Endothelial cell of umbilical vein (primary cell): ENCODE data around the gene MMADHC. TPM values are rescaled to one million over a fixed set of nuclear protein-coding genes. Genes with fewer than 3 reads are reported as not detected.

ENCODE experiments used
- BruUV-seq: library from RNA; stranded (reverse); fragments of 400-500 nt; replicated peaks from 2 replicates; lab custom pipeline; 2021; lab: Mats Ljungman, UMichigan
- CTCF ChIA-PET: fragments of 300-600, 350-600 bp; sonication (Branson Sonifier 250); formaldehyde crosslinking; loops from one replicate; lab custom pipeline; 2021; ENCODE audit warnings: antibody characterized with exemption, inconsistent platforms; lab: Charles Lee
- POLR2A ChIA-PET: fragments of 300-600, 350-600 bp; sonication (Branson Sonifier 250); formaldehyde crosslinking; loops from one replicate; lab custom pipeline; 2021; ENCODE audit warnings: antibody characterized with exemption, inconsistent platforms; lab: Charles Lee
- DNase-seq: peaks from one replicate; pipeline ENCODE4 v3.0.0-alpha.2; 2011; ENCODE audit warnings: low read depth, low spot score
- FAIRE-seq: peaks from 2 replicates; lab custom pipeline; 2011; peaks lifted over from hg19 to GRCh38; lab: Jason Lieb, UNC
- H2AFZ ChIP-seq: 2 replicates; pipeline ENCODE4 v1.6.0; 2012; ENCODE audit warnings: low read depth, low read length, control low read depth, inconsistent platforms
- H3K27ac ChIP-seq: 2 replicates; pipeline ENCODE4 v1.5.1; 2011; ENCODE audit warnings: low read depth, mild to moderate bottlenecking, control low read depth, low read length, moderate library complexity; ENCODE audit not compliant: insufficient read depth
- H3K27me3 ChIP-seq, 2 experiments: 2 replicates each; pipeline versions ENCODE4 v1.6.0 to v1.6.1; 2011; ENCODE audit warnings: low read length in 2 of 2, mixed read lengths in 1 of 2; ENCODE audit not compliant: control insufficient read depth in 2 of 2, insufficient read depth in 2 of 2
- H3K36me3 ChIP-seq, 2 experiments: 2 replicates in 1 of 2; 3 replicates in 1 of 2; pipeline ENCODE4 v1.5.1; 2011; ENCODE audit warnings: low read length in 2 of 2, mild to moderate bottlenecking in 1 of 2, moderate library complexity in 1 of 2; ENCODE audit not compliant: control insufficient read depth in 2 of 2, insufficient read depth in 2 of 2; ENCODE audit errors: extremely low read depth in 1 of 2
- H3K4me1 ChIP-seq: 3 replicates; pipeline ENCODE4 v1.5.1; 2011; ENCODE audit warnings: mild to moderate bottlenecking, low read length; ENCODE audit not compliant: control insufficient read depth, insufficient read depth; ENCODE audit errors: extremely low read depth
- H3K4me2 ChIP-seq: 2 replicates; pipeline ENCODE4 v1.6.1; 2011; ENCODE audit warnings: low read length, control low read depth, mixed read lengths; ENCODE audit not compliant: insufficient read depth
- H3K4me3 ChIP-seq, 3 experiments: fragments of 200-600 bp in 1 of 3; sonication (generic), shearing (Covaris generic) in 1 of 3; replicated peaks in 1 of 3; 2 replicates each; pipeline ENCODE4 v1.5.1; 2011 to 2016; ENCODE audit warnings: control low read depth in 3 of 3, low read length in 3 of 3, mild to moderate bottlenecking in 2 of 3, inconsistent platforms in 1 of 3, low read depth in 1 of 3, moderate library complexity in 1 of 3; ENCODE audit not compliant: insufficient read depth in 1 of 3
- H3K79me2 ChIP-seq: 2 replicates; pipeline ENCODE4 v1.6.0; 2012; ENCODE audit warnings: low read length, inconsistent platforms; ENCODE audit not compliant: control insufficient read depth, insufficient read depth
- H3K9ac ChIP-seq: replicated peaks from 2 replicates; pipeline ENCODE3; 2011; ENCODE audit warnings: low read length, control low read depth; ENCODE audit not compliant: insufficient read depth; ENCODE audit errors: extremely low read depth
- H3K9me1 ChIP-seq: replicated peaks from 3 replicates; pipeline ENCODE4 v1.6.0; 2011; ENCODE audit warnings: mild to moderate bottlenecking, low read length; ENCODE audit not compliant: control insufficient read depth, insufficient read depth; ENCODE audit errors: extremely low read depth
- H3K9me3 ChIP-seq: replicated peaks from 2 replicates; pipeline ENCODE4 v1.5.1; 2012; ENCODE audit warnings: low read length, inconsistent platforms; ENCODE audit not compliant: control insufficient read depth, insufficient read depth
- H4K20me1 ChIP-seq: replicated peaks from 2 replicates; pipeline ENCODE3; 2011; ENCODE audit warnings: mild to moderate bottlenecking, low read length; ENCODE audit not compliant: control insufficient read depth, insufficient read depth; ENCODE audit errors: extremely low read depth
- EZH2 ChIP-seq: IDR thresholded peaks from 2 replicates; pipeline ENCODE4 v1.6.1; 2012; ENCODE audit warnings: borderline replicate concordance, low read depth, mild to moderate bottlenecking, moderate library complexity, low read length, inconsistent platforms; ENCODE audit not compliant: severe bottlenecking
- FOS ChIP-seq: IDR thresholded peaks from 2 replicates; pipeline ENCODE4 v1.6.1; 2011; ENCODE audit warnings: mild to moderate bottlenecking, low read length, moderate library complexity, borderline replicate concordance; ENCODE audit not compliant: insufficient read depth
- GATA2 ChIP-seq: IDR thresholded peaks from 2 replicates; pipeline ENCODE4 v1.7.0; 2011; ENCODE audit warnings: low read depth, mild to moderate bottlenecking, moderate library complexity, mixed read lengths, low read length; ENCODE audit not compliant: insufficient read length, insufficient read depth
- JUN ChIP-seq: IDR thresholded peaks from 2 replicates; pipeline ENCODE4 v1.6.1; 2011; ENCODE audit warnings: borderline replicate concordance, low read depth; ENCODE audit not compliant: insufficient read length, insufficient read depth
- MAX ChIP-seq: IDR thresholded peaks from 2 replicates; pipeline ENCODE4 v1.6.1; 2011; ENCODE audit not compliant: insufficient read depth, insufficient read length
- MYC ChIP-seq: IDR thresholded peaks from one replicate; pipeline ENCODE4 v1.6.1; 2011; ENCODE audit warnings: mild to moderate bottlenecking, low read depth, low read length
- POLR2A ChIP-seq: IDR thresholded peaks from 2 replicates; pipeline ENCODE4 v1.6.1; 2012; ENCODE audit warnings: low read depth, mild to moderate bottlenecking, control low read depth, low read length
- POLR2AphosphoS5 ChIP-seq: IDR thresholded peaks from 2 replicates; pipeline ENCODE4 v1.6.1; 2012; ENCODE audit warnings: low read depth, mild to moderate bottlenecking, control low read depth, low read length, moderate library complexity; ENCODE audit not compliant: insufficient read depth
- dilution Hi-C: fragments of 300-500 bp; cut with MboI; formaldehyde crosslinking; loops from one replicate; pipeline ENCODE4 v1.15.0; 2019; ENCODE audit warnings: low sequenced_read_pairs; ENCODE audit not compliant: extremely low pct_ligation_motif_present
- intact Hi-C: fragments of 100-400 bp; cut with micrococcal nuclease; formaldehyde crosslinking; loops from one replicate; pipeline ENCODE4 v1.10.0; 2022
- polyA plus RNA-seq, 4 experiments: library from polyadenylated mRNA; depleted of rRNA in 3 of 4; stranded (reverse) in 3 of 4; unstranded in 1 of 4; fragments of >200 nt; gene quantifications; 2 replicates each; pipeline versions ENCODE4 v1.2.1 to v1.2.3, GENCODE V29; 2011 to 2012; ENCODE audit warnings: missing spikeins in 1 of 4
- total RNA-seq: library from RNA; stranded (reverse); gene quantifications from 2 replicates; pipeline ENCODE4 v1.2.3, GENCODE V29; 2021
- TF ChIP-seq, protein P1 (sequence below), 2 donors: IDR thresholded peaks; 1 replicate in 1 of 2; 2 replicates in 1 of 2; pipeline ENCODE4 v1.5.1; 2011; ENCODE audit warnings: low read length in 2 of 2, mild to moderate bottlenecking in 2 of 2, moderate library complexity in 2 of 2, control low read depth in 1 of 2, inconsistent platforms in 1 of 2, low read depth in 1 of 2; ENCODE audit not compliant: insufficient read depth in 1 of 2; ENCODE audit errors: extremely low read depth in 1 of 2

MMADHC gene
- total and polyA plus RNA-seq, 2 donors (not counting 3 experiments of a cell fraction or from before 2014, with no cell fraction given) = 53.4 to 115 TPM

GRCh38 chr2:149577269-149577668 is 10.3 kb downstream of the MMADHC start:
- Histone ChIP-seq H3K27me3 (no peaks in the 10 kb centered on the region), H3K9ac (no peak overlapping the region), H3K9me3 (no peaks in the 10 kb centered on the region), H3K9me1 (no peaks in the 10 kb centered on the region), H3K27ac (no peak overlapping the region), H3K4me2 (no peak overlapping the region), H3K4me3 (no peak overlapping the region), H3K79me2 (peaks cover 23% of the 10 kb centered on the region), H3K36me3 (peaks cover 17 to 39% of the 10 kb centered on the region in 2 experiments), H3K4me1 (peaks cover 7% of the 10 kb centered on the region), H4K20me1 (peaks cover 8% of the 10 kb centered on the region), H2AFZ (no peak overlapping the region)
- dilution Hi-C loops (no loop called here), intact Hi-C loops (no loop called here)
- no TSS peak for BruUV-seq
- TF ChIP-seq MAX (no peak), EZH2 (no peak), POLR2A (no peak), FOS (no peak), GATA2 (no peak), JUN (no peak), POLR2AphosphoS5 (no peak), MYC (no peak)
- TF ChIP-seq, protein P1, sequence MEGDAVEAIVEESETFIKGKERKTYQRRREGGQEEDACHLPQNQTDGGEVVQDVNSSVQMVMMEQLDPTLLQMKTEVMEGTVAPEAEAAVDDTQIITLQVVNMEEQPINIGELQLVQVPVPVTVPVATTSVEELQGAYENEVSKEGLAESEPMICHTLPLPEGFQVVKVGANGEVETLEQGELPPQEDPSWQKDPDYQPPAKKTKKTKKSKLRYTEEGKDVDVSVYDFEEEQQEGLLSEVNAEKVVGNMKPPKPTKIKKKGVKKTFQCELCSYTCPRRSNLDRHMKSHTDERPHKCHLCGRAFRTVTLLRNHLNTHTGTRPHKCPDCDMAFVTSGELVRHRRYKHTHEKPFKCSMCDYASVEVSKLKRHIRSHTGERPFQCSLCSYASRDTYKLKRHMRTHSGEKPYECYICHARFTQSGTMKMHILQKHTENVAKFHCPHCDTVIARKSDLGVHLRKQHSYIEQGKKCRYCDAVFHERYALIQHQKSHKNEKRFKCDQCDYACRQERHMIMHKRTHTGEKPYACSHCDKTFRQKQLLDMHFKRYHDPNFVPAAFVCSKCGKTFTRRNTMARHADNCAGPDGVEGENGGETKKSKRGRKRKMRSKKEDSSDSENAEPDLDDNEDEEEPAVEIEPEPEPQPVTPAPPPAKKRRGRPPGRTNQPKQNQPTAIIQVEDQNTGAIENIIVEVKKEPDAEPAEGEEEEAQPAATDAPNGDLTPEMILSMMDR (IDR thresholded peaks at IDR 0.05; ENCODE audit: extremely low read depth in 1 of 2, insufficient read depth in 1 of 2, low read depth in 1 of 2, low read length in 2 of 2) = no peak
- no peak for FAIRE-seq
- ChIA-PET CTCF (interaction anchor here (1.2 to 1.3 kb wide), 2 partner anchors 10 to 560 kb away, joined by 4 read pairs; partner anchors contain the start of gene MMADHC), POLR2A (no interaction called here)
- no peak for DNase-seq
